Measurements from ENCODE around the gene UBL5.
"Not testable (repeated sequence)": the region's sequence is repeated elsewhere in the genome, so short reads cannot be mapped to it uniquely, and the experiment has no call there.

UBL5 gene

GRCh38 chr19:9818175-9818733, 9.5 kb upstream of the UBL5 start:
- DNase-seq: no peak

- DNase-seq: peak; percentile 100
Measured at GRCh38 chr19:9818734-9819595, 8.8 kb upstream of the UBL5 start, which contains the start of gene FBXL12. Gene FBXL12 (minus strand): TSS chr19:9819079. CDS start chr19:9818813, 266 bp downstream.

GRCh38 chr19:9819596-9819909, 8.2 kb upstream of the UBL5 start:
- DNase-seq: no peak

GRCh38 chr19:9820034-9820433, 7.7 kb upstream of the UBL5 start:
- DNase-seq: not testable (repeated sequence)

- no peak for DNase-seq
Measured at GRCh38 chr19:9823816-9824215, 3.9 kb upstream of the UBL5 start.

GRCh38 chr19:9828551-9829063, 889 bp downstream of the UBL5 start:
- no peak for DNase-seq

GRCh38 chr19:9834307-9834725, 6.6 kb downstream of the UBL5 start:
- DNase-seq: no peak

- DNase-seq: peak; percentile 99
Measured at GRCh38 chr19:9834726-9835506, 7.2 kb downstream of the UBL5 start, which contains the start of gene PIN1. Gene PIN1 (plus strand): TSS chr19:9835318. CDS start chr19:9835345, 27 bp downstream.

GRCh38 chr19:9835507-9835949, 7.8 kb downstream of the UBL5 start:
- DNase-seq: peak; percentile 10

- no peak for DNase-seq
Measured at GRCh38 chr19:9836021-9836420, 8.3 kb downstream of the UBL5 start.

- no peak for DNase-seq
Measured at GRCh38 chr19:9838324-9838723, 10.6 kb downstream of the UBL5 start.

- DNase-seq: no peak
Measured at GRCh38 chr19:9839415-9839814, 11.7 kb downstream of the UBL5 start.

- no peak for DNase-seq
Measured at GRCh38 chr19:9842834-9843625, 15.3 kb downstream of the UBL5 start.

GRCh38 chr19:9843626-9844273, 16.0 kb downstream of the UBL5 start:
- DNase-seq: not testable (repeated sequence)

GRCh38 chr19:9847087-9847671, 19.5 kb downstream of the UBL5 start:
- DNase-seq: peak; percentile 26

- DNase-seq: peak; percentile 54
Measured at GRCh38 chr19:9848060-9848459, 20.3 kb downstream of the UBL5 start.

GRCh38 chr19:9848762-9849161, 21.0 kb downstream of the UBL5 start:
- DNase-seq: no peak

GRCh38 chr19:9849791-9850190, 22.1 kb downstream of the UBL5 start:
- no peak for DNase-seq

GRCh38 chr19:9850235-9850959, 22.7 kb downstream of the UBL5 start:
- DNase-seq: no peak

- no peak for DNase-seq
Measured at GRCh38 chr19:9854282-9854846, 26.6 kb downstream of the UBL5 start.

All from activated CD4-positive, alpha-beta T cell treated with anti-CD3 and anti-CD28 coated beads, Interleukin-2, amount 50 U/mL, for 1 hour (primary cell).